MM.1S (cell line): ENCODE data around the gene COL12A1.

ENCODE experiments used
- EZH2 ChIP-seq: fragments of 300-600 bp; sonication (generic); optimal IDR thresholded peaks from 2 replicates; pipeline ENCODE3; 2017; ENCODE audit warnings: low read depth, mild to moderate bottlenecking, antibody characterized with exemption, low read length, mixed read lengths
- EZH2phosphoT487 ChIP-seq: fragments of 300-600 bp; sonication (generic); IDR thresholded peaks from 2 replicates; pipeline ENCODE4 v1.6.1; 2018; ENCODE audit warnings: antibody characterized with exemption, low read length
- TF ChIP-seq, protein P1 (sequence below): fragments of 300-600 bp; sonication (generic); IDR thresholded peaks from 2 replicates; pipeline ENCODE4 v1.5.1; 2016; ENCODE audit warnings: antibody characterized with exemption, low read length, mixed read lengths

DNA sequence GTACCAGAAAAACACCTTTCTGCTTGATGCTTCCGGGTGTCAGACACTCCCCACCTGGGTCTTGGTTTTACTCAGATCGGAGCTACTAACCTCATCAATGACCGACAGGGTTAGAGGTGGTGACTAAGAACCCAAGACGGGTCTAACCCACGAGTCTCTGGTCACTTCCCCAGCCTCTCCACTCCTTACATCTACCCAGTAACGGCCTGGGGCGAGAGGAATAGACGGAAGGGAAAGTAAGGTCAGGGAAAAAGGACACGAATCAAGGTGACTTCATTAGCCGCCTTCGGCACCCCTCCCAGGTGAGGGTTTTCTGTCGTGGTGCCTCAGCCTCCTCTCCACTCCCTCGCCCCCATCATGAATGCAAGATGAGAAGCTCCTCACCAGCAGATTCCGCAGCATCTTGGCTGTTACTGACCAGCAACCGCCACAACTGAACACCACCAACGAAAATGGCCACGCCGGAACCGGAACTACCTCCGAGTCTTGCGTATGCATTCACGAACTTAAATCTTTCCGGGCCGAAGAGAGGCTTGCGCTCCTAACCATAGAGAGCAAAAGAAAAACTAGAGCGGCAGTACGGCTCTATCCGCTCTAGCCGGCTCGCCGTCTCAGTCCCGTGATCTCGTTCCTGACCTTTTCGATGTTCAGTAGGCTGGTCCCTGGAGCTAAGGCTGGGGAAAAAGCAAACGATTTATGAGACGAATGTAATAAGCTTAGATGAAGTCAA, 37.6 kb upstream of the COL12A1 start, which contains the start of gene COX7A2:
- TF ChIP-seq, protein P1, sequence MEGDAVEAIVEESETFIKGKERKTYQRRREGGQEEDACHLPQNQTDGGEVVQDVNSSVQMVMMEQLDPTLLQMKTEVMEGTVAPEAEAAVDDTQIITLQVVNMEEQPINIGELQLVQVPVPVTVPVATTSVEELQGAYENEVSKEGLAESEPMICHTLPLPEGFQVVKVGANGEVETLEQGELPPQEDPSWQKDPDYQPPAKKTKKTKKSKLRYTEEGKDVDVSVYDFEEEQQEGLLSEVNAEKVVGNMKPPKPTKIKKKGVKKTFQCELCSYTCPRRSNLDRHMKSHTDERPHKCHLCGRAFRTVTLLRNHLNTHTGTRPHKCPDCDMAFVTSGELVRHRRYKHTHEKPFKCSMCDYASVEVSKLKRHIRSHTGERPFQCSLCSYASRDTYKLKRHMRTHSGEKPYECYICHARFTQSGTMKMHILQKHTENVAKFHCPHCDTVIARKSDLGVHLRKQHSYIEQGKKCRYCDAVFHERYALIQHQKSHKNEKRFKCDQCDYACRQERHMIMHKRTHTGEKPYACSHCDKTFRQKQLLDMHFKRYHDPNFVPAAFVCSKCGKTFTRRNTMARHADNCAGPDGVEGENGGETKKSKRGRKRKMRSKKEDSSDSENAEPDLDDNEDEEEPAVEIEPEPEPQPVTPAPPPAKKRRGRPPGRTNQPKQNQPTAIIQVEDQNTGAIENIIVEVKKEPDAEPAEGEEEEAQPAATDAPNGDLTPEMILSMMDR, result no peak
- no peak for TF ChIP-seq EZH2phosphoT487
- TF ChIP-seq EZH2, result no peak
